HG03097 (cell line): ENCODE results near the gene TSSK2.

ENCODE experiments used
- ATAC-seq: cut with Tn5 transposase; IDR thresholded peaks from one replicate; pipeline ENCODE4 v1.9.1; 2021; ENCODE audit not compliant: unreplicated experiment, low FRiP score

Gene TSSK2

DNA sequence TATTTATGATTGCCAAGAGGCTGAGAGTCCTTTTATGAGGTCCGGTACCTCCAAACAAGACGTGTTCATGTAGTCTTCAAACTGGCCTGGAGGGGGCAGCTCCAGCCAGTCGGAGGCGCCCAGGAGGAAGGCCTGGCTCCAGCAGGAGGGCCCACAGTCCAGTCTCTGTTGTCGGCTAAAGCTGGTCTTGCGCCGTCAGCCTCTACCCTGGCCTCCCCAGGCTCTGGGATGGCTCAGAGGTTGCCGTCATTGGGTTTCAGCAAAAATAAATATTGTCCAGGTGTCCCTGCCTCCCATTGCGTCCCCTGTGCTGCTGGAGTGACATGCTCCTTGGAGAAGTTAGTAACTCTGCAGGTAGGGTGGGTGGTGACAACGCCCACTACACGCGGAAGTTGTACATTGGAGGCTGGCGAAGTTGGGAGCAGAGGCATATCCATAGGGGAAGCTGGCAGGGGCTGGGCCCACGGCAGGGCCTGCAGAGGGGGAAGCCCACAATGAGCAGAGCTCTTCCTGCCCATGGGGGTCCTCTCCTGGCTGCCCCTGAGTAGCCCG is 48.5 kb downstream of the TSSK2 start:
- ATAC-seq: no peak

DNA sequence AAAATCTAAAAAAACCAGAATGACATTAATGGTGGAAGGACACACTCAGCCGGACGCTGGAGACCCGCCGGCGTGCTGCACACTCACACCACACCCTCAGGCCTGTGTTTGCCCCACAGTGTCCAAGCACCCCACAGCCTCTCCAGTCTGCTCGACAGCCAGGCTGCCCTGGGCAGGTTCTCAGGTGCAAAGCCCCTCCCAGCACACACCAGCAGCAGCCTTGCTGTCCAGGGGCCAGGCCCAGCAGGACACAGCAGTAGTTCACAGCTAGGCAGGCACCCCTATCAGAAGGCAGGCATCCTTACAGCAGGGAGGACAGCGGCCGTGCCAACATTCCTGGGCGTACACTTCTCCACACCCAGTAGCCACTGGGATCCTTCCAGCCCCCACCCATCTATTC is 49.1 kb downstream of the TSSK2 start:
- ATAC-seq: no peak

DNA sequence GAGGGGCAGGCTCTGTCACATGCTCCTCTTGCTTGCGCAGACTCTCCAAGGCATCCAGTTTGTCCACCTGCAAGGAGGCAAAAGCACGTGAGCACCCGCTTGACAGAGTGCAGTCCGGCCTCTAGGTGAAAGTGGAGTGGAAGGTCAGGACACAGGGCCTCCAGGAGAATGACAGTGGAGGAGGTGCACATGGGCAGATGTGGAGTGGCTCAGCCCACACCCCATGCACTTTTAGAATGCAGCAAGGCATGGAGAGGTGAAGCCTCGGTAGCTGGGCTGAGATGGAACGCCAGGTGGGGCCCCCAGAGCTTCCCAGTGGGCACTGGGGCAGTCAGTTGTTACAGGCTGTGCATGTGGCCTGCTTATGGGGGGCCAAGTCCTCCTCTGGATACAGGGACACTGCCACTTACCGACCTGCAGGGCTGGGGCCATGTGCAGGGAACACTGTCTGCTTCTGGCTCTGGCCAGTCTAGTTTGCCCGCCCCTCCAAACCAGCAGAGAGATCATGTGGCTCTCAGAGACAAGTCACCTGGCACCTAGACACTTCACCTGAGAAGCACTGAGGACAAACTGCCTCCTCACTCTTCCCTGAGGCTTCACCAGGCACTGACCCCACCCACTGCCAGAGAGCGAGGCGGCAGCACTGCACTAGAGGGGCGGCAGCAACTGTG is 49.8 kb downstream of the TSSK2 start:
- ATAC-seq: no peak

DNA sequence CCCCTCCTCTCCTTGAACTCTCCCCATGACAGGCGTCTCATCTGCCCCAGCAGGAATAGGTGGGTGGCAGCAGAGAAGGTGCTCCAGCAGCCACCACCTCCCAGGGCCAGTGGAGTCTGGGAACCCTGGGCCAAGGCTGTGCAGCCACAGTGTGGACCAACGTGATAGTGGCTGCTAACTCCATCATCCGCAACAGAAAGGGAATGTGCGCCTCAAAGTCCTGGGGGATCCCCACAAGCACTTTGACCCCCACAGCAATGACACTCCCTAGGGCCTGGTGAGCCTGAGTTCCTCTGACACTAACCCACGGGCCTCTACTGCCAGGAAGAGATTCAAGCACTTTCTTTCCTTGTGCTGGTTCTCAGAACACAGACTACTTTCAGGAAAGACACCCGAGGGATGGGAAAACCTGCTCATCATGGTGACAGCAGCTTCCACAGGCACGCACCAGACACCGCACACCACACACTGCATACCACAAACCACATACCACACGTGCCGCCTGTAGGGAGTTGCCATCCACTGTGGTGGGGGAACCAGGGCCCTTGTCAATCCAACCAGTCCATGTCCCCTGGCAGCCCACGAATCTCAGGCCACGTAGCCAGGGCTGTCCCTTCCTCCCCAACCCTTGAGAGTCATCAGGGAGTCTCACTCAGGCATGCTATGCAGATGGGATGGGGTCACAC is 50.8 kb downstream of the TSSK2 start:
- ATAC-seq: no peak
